Pancreas (tissue), 10 donors: ENCODE results near the gene SIM2. TPM values are rescaled to one million over a fixed set of nuclear protein-coding genes. Genes with fewer than 3 reads are reported as not detected.

Experiments used
- ATAC-seq, 4 donors: fragments of 200-7000 bp; cut with Tn5 transposase; one replicate each; pipeline versions ENCODE4 v1.8.0 to v1.9.1; 2020; ENCODE audit warnings: mild to moderate bottlenecking in 4 of 4, moderate library complexity in 4 of 4
- DNase-seq, 6 donors: peaks; one replicate each; pipeline ENCODE4 v3.0.0-alpha.2; 2020
- FAIRE-seq: peaks from 2 replicates; lab custom pipeline; 2012; peaks lifted over from hg19 to GRCh38; lab: Jason Lieb, UNC
- H3K27ac ChIP-seq, 4 donors: fragments of 200-600 bp; sonication (generic); 1 replicate in 3 of 4; 2 replicates in 1 of 4; pipeline versions ENCODE4 v1.5.0 to v1.8.0; 2020
- H3K27me3 ChIP-seq, 4 donors: fragments of 200-600 bp; one replicate each; pipeline ENCODE4 v1.8.0; 2021
- H3K36me3 ChIP-seq, 3 donors: fragments of 200-600 bp; sonication (generic) in 1 of 3; one replicate each; pipeline versions ENCODE4 v1.5.0 to v1.8.0; 2020 to 2021
- H3K4me1 ChIP-seq, 3 donors: fragments of 200-600 bp; one replicate each; pipeline ENCODE4 v1.8.0; 2021
- H3K4me3 ChIP-seq, 4 donors: fragments of 200-600 bp; sonication (generic) in 2 of 4; one replicate each; pipeline versions ENCODE4 v1.5.0 to v1.8.0; 2020 to 2021
- H3K9me3 ChIP-seq, 4 donors: fragments of 200-600 bp; one replicate each; pipeline ENCODE4 v1.8.0; 2021
- WGBS, 2 donors: extraction: QIAGEN DNeasy Blood & Tissue Kit; methylation state at CpG; one replicate each; pipeline ENCODE4 v1.1.7; 2013; 5-methylcytosine and 5-hydroxymethylcytosine counted together
- intact Hi-C, 3 donors: fragments of 100-400 bp; cut with DNase I; formaldehyde crosslinking; loops; one replicate each; pipeline versions ENCODE4 v1.11.1 to v1.14.2; 2022
- polyA plus RNA-seq, 2 donors: library from polyadenylated mRNA; stranded (reverse); fragments of 200-250 nt; gene quantifications; one replicate each; pipeline ENCODE4 v1.2.3, GENCODE V29; 2013
- total RNA-seq, 6 donors: library from RNA; stranded (reverse); fragmentation: NEBNext Ultra II Directional in 4 of 6; extraction: Animal tissue kit (Norgen Biotek cat#: 25700) in 4 of 6; gene quantifications; one replicate each; pipeline versions ENCODE4 v1.2.1 to v1.2.4, GENCODE V29; 2021 to 2023
- TF ChIP-seq, protein P1 (sequence below), 4 donors: fragments of 200-600 bp; sonication (generic) in 3 of 4; IDR thresholded peaks; one replicate each; pipeline versions ENCODE4 v1.5.0 to v1.8.0; 2021; ENCODE audit warnings: antibody characterized with exemption in 4 of 4
- donor health status: healthy with polysubstance abuse.
- donor health status: DM: no; HTN: no; CAD: no; lungs with moderate emphysema.
- donor health status: DM: no; HTN: no; CAD: no.
- donor health status: control.
- donor health status: control.
- donor health status: Bipolar disorder and iron deficiency.
- donor health status: DM: yes; HTN: yes; CAD: no.
- donor health status: DM: no; HTN: no; CAD: no.
- donor health status: DM: no; HTN: no; CAD: no.
- donor health status: DM: yes; HTN: yes; CAD: no.

SIM2 gene
- total and polyA plus RNA-seq, 8 donors = 0.02 to 0.53 (median 0.13) TPM; not detected in 5

DNA sequence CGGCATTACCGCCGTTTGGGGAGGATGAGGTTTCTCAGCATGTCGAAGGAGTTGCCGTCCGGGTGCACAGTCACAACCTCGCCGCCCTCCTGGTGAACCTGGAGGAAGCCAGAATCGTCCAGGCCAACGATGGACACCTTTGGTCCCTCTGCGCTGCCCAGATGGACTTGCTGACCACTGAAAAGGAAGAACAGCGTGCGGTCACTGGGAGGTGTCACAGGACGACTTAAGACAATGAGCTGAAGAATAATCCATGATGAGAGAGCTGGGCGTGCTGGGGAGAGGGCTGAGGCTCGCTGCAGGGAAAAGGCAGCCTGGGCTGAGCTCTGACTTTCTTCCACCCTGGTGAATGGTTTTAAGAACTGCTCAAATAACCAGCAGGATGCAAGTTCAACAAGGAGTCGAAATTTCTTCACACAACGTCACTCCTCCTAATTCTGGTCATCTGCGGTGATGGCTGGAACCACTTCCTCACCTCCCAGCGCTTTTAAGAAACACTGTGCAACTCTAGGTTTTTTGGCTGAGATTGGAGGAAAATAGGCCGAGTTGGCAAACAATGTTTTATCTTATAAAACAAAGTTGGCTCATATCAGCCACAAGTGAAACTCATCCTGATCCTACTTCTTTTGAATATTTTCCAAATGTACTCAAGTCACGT, 55.5 kb downstream of the SIM2 start:
- WGBS, 2 donors = 86% methylated on average over 22 of the region's 22 CpGs
- Histone ChIP-seq H3K27ac (no peak overlapping the region), H3K27me3 (no peaks in the 10 kb centered on the region), H3K4me3 (no peak overlapping the region), H3K4me1 (no peaks in the 10 kb centered on the region), H3K36me3 (peaks cover 0 to 4% (median 0%) of the 10 kb centered on the region in 3 donors), H3K9me3 (no peaks in the 10 kb centered on the region)
- intact Hi-C loops = no loop called here
- DNase-seq = no peak
- no peak for ATAC-seq
- TF ChIP-seq, protein P1, sequence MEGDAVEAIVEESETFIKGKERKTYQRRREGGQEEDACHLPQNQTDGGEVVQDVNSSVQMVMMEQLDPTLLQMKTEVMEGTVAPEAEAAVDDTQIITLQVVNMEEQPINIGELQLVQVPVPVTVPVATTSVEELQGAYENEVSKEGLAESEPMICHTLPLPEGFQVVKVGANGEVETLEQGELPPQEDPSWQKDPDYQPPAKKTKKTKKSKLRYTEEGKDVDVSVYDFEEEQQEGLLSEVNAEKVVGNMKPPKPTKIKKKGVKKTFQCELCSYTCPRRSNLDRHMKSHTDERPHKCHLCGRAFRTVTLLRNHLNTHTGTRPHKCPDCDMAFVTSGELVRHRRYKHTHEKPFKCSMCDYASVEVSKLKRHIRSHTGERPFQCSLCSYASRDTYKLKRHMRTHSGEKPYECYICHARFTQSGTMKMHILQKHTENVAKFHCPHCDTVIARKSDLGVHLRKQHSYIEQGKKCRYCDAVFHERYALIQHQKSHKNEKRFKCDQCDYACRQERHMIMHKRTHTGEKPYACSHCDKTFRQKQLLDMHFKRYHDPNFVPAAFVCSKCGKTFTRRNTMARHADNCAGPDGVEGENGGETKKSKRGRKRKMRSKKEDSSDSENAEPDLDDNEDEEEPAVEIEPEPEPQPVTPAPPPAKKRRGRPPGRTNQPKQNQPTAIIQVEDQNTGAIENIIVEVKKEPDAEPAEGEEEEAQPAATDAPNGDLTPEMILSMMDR (IDR thresholded peaks at IDR 0.05) = no peak
- no peak for FAIRE-seq

DNA sequence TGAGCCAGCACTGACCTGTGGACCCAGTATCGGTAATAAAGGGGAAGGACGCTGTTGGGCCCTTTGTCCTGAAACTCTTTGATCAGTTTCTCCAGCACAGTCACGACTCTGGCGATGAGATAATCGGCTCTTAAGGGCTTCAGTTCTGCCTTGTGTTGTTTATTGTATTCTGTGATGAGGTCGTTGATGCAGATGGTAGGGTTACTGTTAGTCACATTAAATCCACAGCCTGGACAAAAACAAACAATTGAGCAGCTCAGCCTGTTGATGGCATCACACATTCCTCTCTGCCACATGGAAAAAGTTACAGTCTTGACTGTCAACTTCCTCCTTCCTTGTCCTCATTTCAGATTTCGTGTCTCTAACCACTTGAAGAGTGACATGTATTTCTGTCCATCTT, 57.6 kb downstream of the SIM2 start:
- H3K4me1 ChIP-seq = no peaks in the 10 kb centered on the region
- ATAC-seq (peak in 2 of 4 donors; percentile 20 to 37), DNase-seq (no peak), FAIRE-seq (no peak)
- H3K36me3 ChIP-seq = peaks cover 0 to 4% (median 0%) of the 10 kb centered on the region in 3 donors
- TF ChIP-seq, protein P1 (IDR thresholded peaks at IDR 0.05) = no peak
- no peaks in the 10 kb centered on the region for H3K9me3 ChIP-seq
- intact Hi-C loops = no loop called here
- no peak overlapping the region for H3K27ac ChIP-seq
- 88 to 92% methylated on average over 7 of the region's 7 CpGs for WGBS, 2 donors
- H3K27me3 ChIP-seq = no peaks in the 10 kb centered on the region
- H3K4me3 ChIP-seq = no peak overlapping the region

GRCh38 chr21:36757196-36757595, 58.3 kb downstream of the SIM2 start:
- ATAC-seq = no peak
- intact Hi-C loops = no loop called here
- TF ChIP-seq, protein P1 (IDR thresholded peaks at IDR 0.05) = no peak
- no peak for DNase-seq
- 96 to 99% methylated on average over 6 of the region's 6 CpGs for WGBS, 2 donors
- H3K4me3 ChIP-seq = no peak overlapping the region
- no peak for FAIRE-seq
- H3K27me3 ChIP-seq = no peaks in the 10 kb centered on the region
- H3K4me1 ChIP-seq = no peaks in the 10 kb centered on the region
- H3K36me3 ChIP-seq = peaks cover 0 to 4% (median 0%) of the 10 kb centered on the region in 3 donors
- no peaks in the 10 kb centered on the region for H3K9me3 ChIP-seq
- H3K27ac ChIP-seq = no peak overlapping the region

- TF ChIP-seq, protein P1 (IDR thresholded peaks at IDR 0.05) = no peak
- no peaks in the 10 kb centered on the region for H3K9me3 ChIP-seq
- DNase-seq = no peak
- intact Hi-C loops = no loop called here
- 80 to 86% methylated on average over 12 of the region's 12 CpGs for WGBS, 2 donors
- no peak for ATAC-seq
- no peak for FAIRE-seq
- H3K27me3 ChIP-seq = no peaks in the 10 kb centered on the region
- no peak overlapping the region for H3K4me3 ChIP-seq
- no peak overlapping the region for H3K27ac ChIP-seq
- H3K4me1 ChIP-seq = no peaks in the 10 kb centered on the region
- H3K36me3 ChIP-seq = peaks cover 0 to 4% (median 0%) of the 10 kb centered on the region in 3 donors
These were observed 60.6 kb downstream of the SIM2 start for GRCh38 chr21:36759348-36760083.

- 45 to 49% methylated on average over 11 of the region's 11 CpGs for WGBS, 2 donors
- no peaks in the 10 kb centered on the region for H3K36me3 ChIP-seq
These were observed 62.8 kb downstream of the SIM2 start for GRCh38 chr21:36761685-36762084.

More at GRCh38 chr21:36761685-36762084, 62.8 kb downstream of the SIM2 start:
- H3K9me3 ChIP-seq = no peaks in the 10 kb centered on the region
- DNase-seq (peak; percentile 55 to 74 (median 65)), ATAC-seq (peak; percentile 69 to 93 (median 88)), FAIRE-seq (no peak)
- intact Hi-C loops = no loop called here
- no peak overlapping the region for H3K4me3 ChIP-seq
- no peaks in the 10 kb centered on the region for H3K27me3 ChIP-seq
- H3K4me1 ChIP-seq = no peaks in the 10 kb centered on the region
- no peak overlapping the region for H3K27ac ChIP-seq
- TF ChIP-seq, protein P1 (IDR thresholded peaks at IDR 0.05) = no peak
